ENCODE measurements around the gene C15orf62. TPM values are rescaled to one million over a fixed set of nuclear protein-coding genes. Genes with fewer than 3 reads are reported as not detected.

The C15orf62 gene
- total RNA-seq, 2 donors from 2014 or later, result 0.12 to 0.22 TPM

DNA sequence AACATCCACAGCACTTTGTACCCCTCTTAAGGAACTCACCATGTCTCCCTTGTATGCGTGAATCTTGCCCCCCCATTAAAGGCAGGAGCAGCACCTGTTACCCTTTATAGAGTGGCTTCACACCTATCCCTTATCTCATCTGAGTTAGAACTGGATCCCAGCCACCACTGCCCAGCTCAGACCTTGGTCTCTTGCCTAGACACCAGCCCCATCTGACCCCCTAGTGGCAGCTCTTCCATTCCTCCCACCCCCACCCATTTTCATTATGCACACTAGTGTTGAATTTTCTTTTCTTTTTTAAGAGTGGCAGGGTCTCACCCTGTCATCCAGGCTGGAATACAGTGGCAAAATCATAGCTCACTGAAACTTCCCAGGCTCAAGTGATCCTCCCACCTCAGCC, 33.9 kb downstream of the C15orf62 start:
- DNase-seq (ENCODE audit: low spot score) (no peak), ATAC-seq (no peak)
- Mint-ChIP-seq H3K27me3 (no peaks in the 10 kb centered on the region), H3K36me3 (peaks cover 10% of the 10 kb centered on the region), H3K27ac (no peak overlapping the region), H3K9me3 (no peaks in the 10 kb centered on the region), H3K4me1 (ENCODE audit: low read depth in 2 of 2) (peaks cover 23 to 26% of the 10 kb centered on the region in 2 donors), H3K4me3 (no peak overlapping the region)

DNA sequence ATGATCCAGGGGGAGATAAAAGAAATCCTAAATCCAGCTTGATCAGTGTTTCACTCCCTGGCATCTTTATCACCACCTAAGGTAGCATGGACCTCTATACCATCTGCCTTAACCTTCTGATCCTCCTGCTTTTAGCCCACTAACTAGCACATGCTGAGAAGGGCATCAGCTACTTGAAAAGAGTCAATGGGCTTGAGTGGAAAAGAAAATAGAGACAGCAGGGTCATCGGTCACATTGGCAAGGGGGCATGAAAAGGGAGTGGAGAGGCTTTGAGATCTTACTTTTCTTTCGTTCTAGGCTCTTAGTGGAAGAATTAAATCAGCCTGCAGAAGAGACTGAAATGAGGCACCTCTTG, 36.9 kb downstream of the C15orf62 start:
- no peaks in the 10 kb centered on the region for H3K9me3 Mint-ChIP-seq
- peak overlapping the region; percentile 100 for H3K4me3 Mint-ChIP-seq
- H3K27me3 Mint-ChIP-seq, result no peaks in the 10 kb centered on the region
- H3K36me3 Mint-ChIP-seq, result peaks cover 3% of the 10 kb centered on the region
- peaks cover 21 to 29% of the 10 kb centered on the region in 2 donors for H3K4me1 Mint-ChIP-seq (ENCODE audit: low read depth in 2 of 2)
- DNase-seq (ENCODE audit: low spot score), result no peak
- peak overlapping the region; percentile 98 to 99 for H3K27ac Mint-ChIP-seq
- ATAC-seq, result no peak

DNA sequence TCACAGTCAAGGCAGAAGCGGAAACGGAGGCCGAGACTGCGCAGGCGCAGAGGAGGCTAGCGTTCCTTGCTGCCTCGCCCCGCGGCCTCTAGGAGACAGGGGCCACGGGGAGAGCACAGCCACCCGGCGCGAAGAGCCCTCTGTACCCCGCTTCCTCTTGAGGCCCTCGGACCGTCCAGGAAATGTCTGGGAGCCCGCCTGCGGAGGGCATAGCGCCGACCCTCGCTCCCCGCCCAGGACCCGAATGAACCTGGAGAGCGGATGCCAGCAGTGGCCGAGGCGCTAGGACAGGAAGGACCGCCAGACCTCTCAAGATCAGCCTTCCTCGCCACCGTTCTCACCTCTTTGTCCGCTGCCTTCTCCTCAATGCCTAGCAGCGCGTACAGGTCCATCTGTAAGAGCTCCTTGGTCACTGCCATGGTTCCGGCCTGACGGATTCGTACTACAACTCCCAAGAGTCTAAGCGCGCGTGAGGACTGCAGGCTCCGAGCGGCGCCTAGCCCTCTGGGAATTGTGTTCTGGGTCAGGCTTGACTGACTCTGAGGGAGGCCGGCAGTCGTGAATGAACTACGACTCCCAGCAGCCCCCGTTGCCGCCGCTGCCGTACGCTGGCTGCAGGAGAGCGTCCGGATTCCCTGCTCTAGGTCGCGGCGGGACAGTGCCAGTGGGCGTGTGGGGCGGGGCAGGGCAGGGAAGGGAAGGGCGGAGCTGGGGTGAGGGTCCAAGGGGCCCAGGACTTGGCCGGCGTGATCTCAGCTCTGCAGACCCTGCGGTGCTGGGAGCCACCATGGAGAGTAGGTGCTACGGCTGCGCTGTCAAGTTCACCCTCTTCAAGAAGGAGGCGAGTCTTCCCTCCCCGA, 37.5 kb downstream of the C15orf62 start, which contains the start of the genes DNAJC17 and ZFYVE19:
TSS of gene DNAJC17 (minus strand) at position 446 of the 860 bp plus-strand sequence. CDS start at position 419, 27 bp downstream.
TSS of gene ZFYVE19 (plus strand) at position 62 of the 860 bp plus-strand sequence. CDS start at position 563, 501 bp downstream.
- Mint-ChIP-seq H3K9me3 (no peaks in the 10 kb centered on the region), H3K4me1 (ENCODE audit: low read depth in 2 of 2) (peaks cover 18 to 25% of the 10 kb centered on the region in 2 donors), H3K4me3 (peak within 1 kb of the TSS; percentile 100), H3K36me3 (no peaks in the 10 kb centered on the region), H3K27ac (peak within 1 kb of the TSS; percentile 98 to 99), H3K27me3 (no peaks in the 10 kb centered on the region)
- DNase-seq (ENCODE audit: low spot score) (peak; percentile 97), ATAC-seq (peak; percentile 99)

DNA sequence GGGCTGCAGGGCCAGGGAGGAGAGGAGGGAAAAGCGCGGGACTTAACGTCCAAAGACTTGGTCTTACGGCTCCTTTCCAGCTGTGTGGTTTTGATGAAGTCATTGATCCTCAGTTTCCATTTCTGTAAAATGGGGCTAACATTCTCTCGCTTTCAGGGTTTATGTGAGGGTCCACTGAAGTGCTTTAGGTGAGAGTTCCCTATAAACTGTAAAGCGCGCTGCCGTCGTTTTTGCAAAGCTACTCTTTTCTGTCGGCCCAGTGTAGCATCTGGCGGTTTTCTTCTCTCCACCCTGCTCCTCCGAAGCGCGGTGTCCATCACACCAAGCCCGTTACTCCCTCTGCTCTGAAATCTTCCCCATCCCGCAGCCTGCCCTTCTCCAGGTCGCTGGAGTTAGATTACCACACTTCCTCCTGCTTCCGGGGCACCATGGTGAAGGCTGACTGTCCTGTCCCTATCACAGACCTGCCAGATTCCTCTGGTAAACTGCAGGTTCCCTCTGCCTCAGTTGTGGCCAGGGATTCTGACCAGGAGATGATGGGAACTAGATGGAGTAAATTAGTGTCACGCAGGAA, 38.2 kb downstream of the C15orf62 start:
- Mint-ChIP-seq H3K4me3 (peak overlapping the region; percentile 100), H3K27ac (peak overlapping the region; percentile 98 to 99), H3K9me3 (no peaks in the 10 kb centered on the region), H3K27me3 (no peaks in the 10 kb centered on the region), H3K36me3 (no peaks in the 10 kb centered on the region), H3K4me1 (ENCODE audit: low read depth in 2 of 2) (peaks cover 18 to 25% of the 10 kb centered on the region in 2 donors)
- ATAC-seq (no peak), DNase-seq (ENCODE audit: low spot score) (no peak)

DNA sequence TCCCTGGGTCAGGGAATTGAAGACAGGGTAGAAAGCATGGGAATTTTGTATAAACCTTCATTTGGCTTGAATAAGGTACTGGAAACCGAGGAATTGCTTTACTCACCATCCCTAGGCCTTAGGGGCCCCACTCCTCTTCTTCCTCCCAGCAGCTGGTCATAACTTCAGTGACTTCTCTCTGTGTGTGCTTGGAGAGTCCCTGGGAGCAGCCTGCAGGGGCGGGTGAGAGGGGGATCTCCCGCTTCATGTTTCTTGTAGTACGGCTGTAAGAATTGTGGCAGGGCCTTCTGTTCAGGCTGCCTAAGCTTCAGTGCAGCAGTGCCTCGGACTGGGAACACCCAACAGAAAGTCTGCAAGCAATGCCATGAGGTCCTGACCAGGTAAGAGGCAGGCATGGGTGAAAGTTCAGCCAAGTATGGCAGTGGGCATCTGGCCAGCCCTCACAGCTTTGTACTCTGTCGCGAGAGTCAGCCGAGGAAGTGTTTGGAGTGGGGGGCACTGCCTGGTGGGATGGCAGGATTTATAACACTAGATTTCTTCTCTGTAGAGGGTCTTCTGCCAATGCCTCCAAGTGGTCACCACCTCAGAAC, 39.2 kb downstream of the C15orf62 start:
- Mint-ChIP-seq H3K36me3 (no peaks in the 10 kb centered on the region), H3K4me1 (ENCODE audit: low read depth in 2 of 2) (peaks cover 14 to 25% of the 10 kb centered on the region in 2 donors), H3K27ac (no peak overlapping the region), H3K4me3 (peak overlapping the region; percentile 100), H3K27me3 (no peaks in the 10 kb centered on the region), H3K9me3 (no peaks in the 10 kb centered on the region)
- no peak for DNase-seq (ENCODE audit: low spot score)
- no peak for ATAC-seq

DNA sequence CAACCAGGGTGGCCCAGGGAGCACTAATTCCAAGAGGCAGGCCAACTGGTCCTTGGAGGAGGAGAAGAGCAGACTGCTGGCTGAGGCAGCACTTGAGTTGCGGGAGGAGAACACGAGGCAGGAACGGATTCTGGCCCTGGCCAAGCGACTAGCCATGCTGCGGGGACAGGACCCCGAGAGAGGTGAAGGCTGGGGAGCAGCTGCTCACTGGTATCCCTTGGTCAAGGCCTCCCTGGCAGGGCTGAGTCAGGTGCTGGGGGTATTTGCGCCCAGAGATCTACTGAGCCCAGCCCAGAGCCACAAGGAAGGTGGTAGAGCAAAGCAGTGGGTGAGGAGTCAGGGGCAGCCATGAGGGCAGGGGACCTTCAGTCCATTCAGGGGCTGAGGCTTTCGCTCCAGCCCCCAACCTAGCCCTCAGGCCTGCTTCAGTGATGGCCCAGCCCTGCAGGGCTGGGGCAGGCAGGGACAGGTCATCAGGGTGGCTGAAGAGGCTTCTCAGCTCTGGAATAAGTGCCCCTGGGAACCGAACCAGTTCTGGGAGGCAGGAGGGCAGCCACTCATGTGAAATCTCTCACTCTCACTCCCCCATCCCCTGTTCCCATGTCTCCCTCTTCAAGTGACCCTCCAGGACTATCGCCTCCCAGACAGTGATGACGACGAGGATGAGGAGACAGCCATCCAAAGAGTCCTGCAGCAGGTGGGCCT, 43.1 kb downstream of the C15orf62 start:
- no peaks in the 10 kb centered on the region for H3K36me3 Mint-ChIP-seq
- no peak overlapping the region for H3K27ac Mint-ChIP-seq
- H3K9me3 Mint-ChIP-seq, result no peaks in the 10 kb centered on the region
- DNase-seq (ENCODE audit: low spot score), result no peak
- H3K4me1 Mint-ChIP-seq (ENCODE audit: low read depth in 2 of 2), result peaks cover 8 to 12% of the 10 kb centered on the region in 2 donors
- H3K4me3 Mint-ChIP-seq, result no peak overlapping the region
- no peaks in the 10 kb centered on the region for H3K27me3 Mint-ChIP-seq
- ATAC-seq, result peak in 1 of 2 donors; percentile 17

DNA sequence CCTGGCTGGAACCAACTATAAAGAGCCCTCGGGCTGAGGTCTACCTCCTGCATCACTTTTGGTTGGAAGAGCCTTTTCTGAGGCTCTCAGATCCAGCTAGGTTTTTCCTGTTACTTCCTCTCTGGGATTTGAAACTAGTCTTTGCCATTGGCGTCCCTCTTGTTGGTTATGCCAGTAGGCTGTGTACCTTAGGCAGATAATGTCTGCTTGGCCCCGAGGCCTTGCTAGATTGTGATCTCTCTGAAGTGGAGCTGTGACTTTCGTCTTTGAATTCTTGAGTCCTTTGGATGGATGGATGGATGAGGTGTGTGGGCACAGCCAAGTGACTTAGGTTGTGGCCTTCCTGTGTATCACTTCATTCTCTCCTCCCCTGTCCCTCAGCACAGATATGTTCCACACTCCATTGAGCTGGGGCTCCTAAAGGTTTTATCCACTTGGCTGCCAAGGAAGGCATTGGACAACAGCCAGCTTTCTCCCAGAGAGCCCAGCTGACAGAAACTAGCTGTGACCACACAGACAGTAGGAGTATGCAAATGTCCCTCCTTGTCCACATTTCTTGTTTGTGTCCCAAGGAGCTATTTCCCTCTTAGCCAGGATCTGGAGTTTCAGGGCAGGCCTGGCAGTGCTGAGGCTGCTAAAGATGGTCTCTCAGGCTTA, 45.4 kb downstream of the C15orf62 start:
- no peaks in the 10 kb centered on the region for H3K9me3 Mint-ChIP-seq
- DNase-seq (ENCODE audit: low spot score), result no peak
- no peaks in the 10 kb centered on the region for H3K27me3 Mint-ChIP-seq
- no peak overlapping the region for H3K27ac Mint-ChIP-seq
- ATAC-seq, result no peak
- H3K4me1 Mint-ChIP-seq (ENCODE audit: low read depth in 2 of 2), result no peaks in the 10 kb centered on the region
- H3K36me3 Mint-ChIP-seq, result no peaks in the 10 kb centered on the region
- H3K4me3 Mint-ChIP-seq, result no peak overlapping the region

DNA sequence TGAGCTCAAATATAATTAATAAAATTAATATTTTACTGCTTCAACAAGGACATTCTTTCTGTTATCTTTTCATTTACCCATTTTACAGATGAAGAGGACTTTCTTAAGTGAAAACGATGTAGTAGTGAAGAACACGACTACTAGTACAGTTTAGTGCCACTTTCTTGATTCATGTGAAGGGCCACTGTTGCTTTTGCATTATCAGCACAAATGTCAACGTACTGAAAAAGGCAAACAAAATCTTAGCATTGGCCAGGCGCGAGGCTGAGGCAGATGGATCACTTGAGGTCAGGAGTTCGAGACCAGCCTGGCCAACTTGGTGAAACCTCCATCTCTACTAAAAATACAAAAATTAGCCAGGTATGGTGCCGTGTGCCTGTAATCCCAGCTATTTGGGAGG, 49.3 kb downstream of the C15orf62 start:
- Mint-ChIP-seq H3K36me3 (no peaks in the 10 kb centered on the region), H3K9me3 (no peaks in the 10 kb centered on the region), H3K27ac (no peak overlapping the region), H3K4me1 (ENCODE audit: low read depth in 2 of 2) (no peaks in the 10 kb centered on the region), H3K4me3 (no peak overlapping the region), H3K27me3 (no peaks in the 10 kb centered on the region)
- ATAC-seq, result no peak
- DNase-seq (ENCODE audit: low spot score), result no peak

DNA sequence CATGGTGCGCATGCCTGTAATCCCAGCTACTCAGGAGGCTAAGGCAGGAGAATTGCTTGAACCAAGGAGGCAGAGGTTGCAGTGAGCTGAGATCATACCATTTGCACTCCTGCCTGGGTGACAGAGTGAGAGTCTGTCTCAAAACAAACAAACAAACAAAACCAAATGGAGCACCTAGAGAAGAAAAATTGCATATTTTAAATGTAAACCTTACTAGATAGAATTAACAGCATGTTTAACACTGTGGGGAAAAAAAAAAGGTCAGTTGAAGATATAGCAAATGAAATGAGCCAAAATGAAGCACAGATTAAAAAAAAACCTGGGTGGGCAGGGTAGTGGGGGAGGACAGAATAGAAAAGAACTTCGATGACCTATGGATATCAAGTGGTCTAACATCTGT, 51.4 kb downstream of the C15orf62 start:
- no peak for ATAC-seq
- no peak for DNase-seq (ENCODE audit: low spot score)
- no peak overlapping the region for H3K4me3 Mint-ChIP-seq
- H3K4me1 Mint-ChIP-seq (ENCODE audit: low read depth in 2 of 2), result no peaks in the 10 kb centered on the region
- no peaks in the 10 kb centered on the region for H3K36me3 Mint-ChIP-seq
- H3K9me3 Mint-ChIP-seq, result no peaks in the 10 kb centered on the region
- H3K27ac Mint-ChIP-seq, result no peak overlapping the region
- H3K27me3 Mint-ChIP-seq, result no peaks in the 10 kb centered on the region

Other genes starting within 250 kb of the C15orf62 start
- gene CCDC32, start 204.9 kb upstream of the C15orf62 start, total RNA-seq, result 10 to 100 TPM; 49.0 to 52.5 TPM
- 10 to 100 TPM; 14.3 to 19.0 TPM for gene RPUSD2, start 200.7 kb upstream of the C15orf62 start, total RNA-seq
- 10 to 100 TPM; 20.1 to 48.6 TPM for gene KNL1, start 175.7 kb upstream of the C15orf62 start, total RNA-seq
- 10 to 100 TPM; 36.2 to 59.6 TPM for gene RAD51, start 74.8 kb upstream of the C15orf62 start, total RNA-seq
- 10 to 100 TPM; 35.9 to 72.6 TPM for gene RMDN3, start 14.7 kb upstream of the C15orf62 start, total RNA-seq
- gene GCHFR, start 5.9 kb upstream of the C15orf62 start, total RNA-seq, result 10 to 100 TPM in 1 of 2 donors, 1 to 10 TPM in 1; 9.1 to 14.4 TPM
- 10 to 100 TPM; 17.2 to 39.1 TPM for gene ZFYVE19, start 37.1 kb downstream of the C15orf62 start, total RNA-seq
- 10 to 100 TPM; 40.4 to 62.6 TPM for gene DNAJC17, start 37.5 kb downstream of the C15orf62 start, total RNA-seq
- not detected for gene PPP1R14D, start 58.7 kb downstream of the C15orf62 start, total RNA-seq
- gene SPINT1, start 74.1 kb downstream of the C15orf62 start, total RNA-seq, result 1 to 10 TPM; 1.0 to 1.5 TPM
- gene RHOV, start 104.3 kb downstream of the C15orf62 start, total RNA-seq, result not detected
- gene VPS18, start 124.5 kb downstream of the C15orf62 start, total RNA-seq, result 10 to 100 TPM; 22.8 to 27.3 TPM
- gene DLL4, start 159.4 kb downstream of the C15orf62 start, total RNA-seq, result under 1 TPM in 1 of 2 donors, not detected in 1; 0.17 TPM
- gene CHAC1, start 183.5 kb downstream of the C15orf62 start, total RNA-seq, result 10 to 100 TPM in 1 of 2 donors, 1 to 10 TPM in 1; 7.7 to 13.1 TPM

Measured in natural killer cell treated with Interleukin-12 subunit alpha and Interleukin-12 subunit beta and Interleukin-15 and Interleukin-18, amount 100 ng/mL, for 72 hours (primary cell).